HepG2 (cell line): ENCODE measurements around the gene OSBPL5.

ENCODE experiments used
- CTCF ChIP-seq: sonication (generic); formaldehyde crosslinking; IDR thresholded peaks from 2 replicates; pipeline ENCODE4 v1.5.0; 2020; ENCODE audit warnings: mild to moderate bottlenecking, missing genetic modification reagents, moderate library complexity
- SIN3B ChIP-seq: fragments of 150-350 bp; IDR thresholded peaks from 2 replicates; pipeline ENCODE4 v1.6.1; 2014; ENCODE audit warnings: low read length
- SMC3 ChIP-seq: IDR thresholded peaks from 2 replicates; pipeline ENCODE4 v1.6.1; 2011; ENCODE audit warnings: low read length, improper control_type of control experiment
- TF ChIP-seq, protein P1 (sequence below): IDR thresholded peaks from 2 replicates; pipeline ENCODE4 v1.6.1; 2016; ENCODE audit warnings: low read depth, missing genetic modification reagents, missing compliant biosample characterization

GRCh38 chr11:3201677-3202181 lies 36.6 kb upstream of the OSBPL5 start:
- no peak for TF ChIP-seq SMC3
- no peak for TF ChIP-seq SIN3B
- no peak for TF ChIP-seq CTCF (CRISPR knock-in tag)
- TF ChIP-seq, protein P1, sequence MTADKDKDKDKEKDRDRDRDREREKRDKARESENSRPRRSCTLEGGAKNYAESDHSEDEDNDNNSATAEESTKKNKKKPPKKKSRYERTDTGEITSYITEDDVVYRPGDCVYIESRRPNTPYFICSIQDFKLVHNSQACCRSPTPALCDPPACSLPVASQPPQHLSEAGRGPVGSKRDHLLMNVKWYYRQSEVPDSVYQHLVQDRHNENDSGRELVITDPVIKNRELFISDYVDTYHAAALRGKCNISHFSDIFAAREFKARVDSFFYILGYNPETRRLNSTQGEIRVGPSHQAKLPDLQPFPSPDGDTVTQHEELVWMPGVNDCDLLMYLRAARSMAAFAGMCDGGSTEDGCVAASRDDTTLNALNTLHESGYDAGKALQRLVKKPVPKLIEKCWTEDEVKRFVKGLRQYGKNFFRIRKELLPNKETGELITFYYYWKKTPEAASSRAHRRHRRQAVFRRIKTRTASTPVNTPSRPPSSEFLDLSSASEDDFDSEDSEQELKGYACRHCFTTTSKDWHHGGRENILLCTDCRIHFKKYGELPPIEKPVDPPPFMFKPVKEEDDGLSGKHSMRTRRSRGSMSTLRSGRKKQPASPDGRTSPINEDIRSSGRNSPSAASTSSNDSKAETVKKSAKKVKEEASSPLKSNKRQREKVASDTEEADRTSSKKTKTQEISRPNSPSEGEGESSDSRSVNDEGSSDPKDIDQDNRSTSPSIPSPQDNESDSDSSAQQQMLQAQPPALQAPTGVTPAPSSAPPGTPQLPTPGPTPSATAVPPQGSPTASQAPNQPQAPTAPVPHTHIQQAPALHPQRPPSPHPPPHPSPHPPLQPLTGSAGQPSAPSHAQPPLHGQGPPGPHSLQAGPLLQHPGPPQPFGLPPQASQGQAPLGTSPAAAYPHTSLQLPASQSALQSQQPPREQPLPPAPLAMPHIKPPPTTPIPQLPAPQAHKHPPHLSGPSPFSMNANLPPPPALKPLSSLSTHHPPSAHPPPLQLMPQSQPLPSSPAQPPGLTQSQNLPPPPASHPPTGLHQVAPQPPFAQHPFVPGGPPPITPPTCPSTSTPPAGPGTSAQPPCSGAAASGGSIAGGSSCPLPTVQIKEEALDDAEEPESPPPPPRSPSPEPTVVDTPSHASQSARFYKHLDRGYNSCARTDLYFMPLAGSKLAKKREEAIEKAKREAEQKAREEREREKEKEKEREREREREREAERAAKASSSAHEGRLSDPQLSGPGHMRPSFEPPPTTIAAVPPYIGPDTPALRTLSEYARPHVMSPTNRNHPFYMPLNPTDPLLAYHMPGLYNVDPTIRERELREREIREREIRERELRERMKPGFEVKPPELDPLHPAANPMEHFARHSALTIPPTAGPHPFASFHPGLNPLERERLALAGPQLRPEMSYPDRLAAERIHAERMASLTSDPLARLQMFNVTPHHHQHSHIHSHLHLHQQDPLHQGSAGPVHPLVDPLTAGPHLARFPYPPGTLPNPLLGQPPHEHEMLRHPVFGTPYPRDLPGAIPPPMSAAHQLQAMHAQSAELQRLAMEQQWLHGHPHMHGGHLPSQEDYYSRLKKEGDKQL: no peak
